GM18870 (cell line): Measurements from ENCODE around the gene C1orf159.

Experiments
- ATAC-seq: cut with Tn5 transposase; IDR thresholded peaks from one replicate; pipeline ENCODE4 v1.9.1; 2021; ENCODE audit warnings: moderate library complexity; ENCODE audit not compliant: unreplicated experiment

C1orf159 gene

DNA sequence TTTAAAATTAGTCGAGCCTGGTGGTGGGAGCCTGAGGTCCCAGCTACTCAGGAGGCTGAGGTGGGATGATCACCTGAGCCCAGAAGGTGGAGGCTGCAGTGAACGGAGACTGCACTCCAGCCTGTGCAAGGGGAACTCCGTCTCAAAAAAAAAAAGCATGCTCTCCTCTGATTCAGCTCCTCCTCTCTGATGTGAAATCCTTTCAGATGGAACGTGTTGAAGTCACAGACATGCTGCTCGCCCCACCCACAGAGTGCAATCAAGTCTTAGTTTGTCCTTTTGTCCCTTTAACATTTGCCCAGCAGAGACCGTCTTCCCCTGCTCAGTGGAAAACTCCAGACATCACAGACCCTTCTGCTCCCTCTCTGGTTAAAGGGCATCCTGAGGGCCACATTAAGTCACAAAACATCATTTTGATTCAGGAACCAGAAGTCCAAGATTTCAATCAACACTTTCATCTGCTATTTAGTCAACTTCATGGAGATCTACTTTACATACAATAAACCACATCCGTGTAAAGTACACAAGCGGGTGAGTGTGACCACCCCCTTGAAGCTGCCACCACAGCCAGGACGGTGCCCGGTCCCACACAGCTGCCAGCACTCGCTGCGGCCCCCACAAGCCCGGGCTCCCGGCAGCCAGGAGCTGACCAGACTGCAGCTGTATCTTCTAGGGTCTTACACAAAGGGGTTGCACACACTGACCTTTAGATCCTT lies 22.8 kb downstream of the C1orf159 start:
- ATAC-seq = no peak

DNA sequence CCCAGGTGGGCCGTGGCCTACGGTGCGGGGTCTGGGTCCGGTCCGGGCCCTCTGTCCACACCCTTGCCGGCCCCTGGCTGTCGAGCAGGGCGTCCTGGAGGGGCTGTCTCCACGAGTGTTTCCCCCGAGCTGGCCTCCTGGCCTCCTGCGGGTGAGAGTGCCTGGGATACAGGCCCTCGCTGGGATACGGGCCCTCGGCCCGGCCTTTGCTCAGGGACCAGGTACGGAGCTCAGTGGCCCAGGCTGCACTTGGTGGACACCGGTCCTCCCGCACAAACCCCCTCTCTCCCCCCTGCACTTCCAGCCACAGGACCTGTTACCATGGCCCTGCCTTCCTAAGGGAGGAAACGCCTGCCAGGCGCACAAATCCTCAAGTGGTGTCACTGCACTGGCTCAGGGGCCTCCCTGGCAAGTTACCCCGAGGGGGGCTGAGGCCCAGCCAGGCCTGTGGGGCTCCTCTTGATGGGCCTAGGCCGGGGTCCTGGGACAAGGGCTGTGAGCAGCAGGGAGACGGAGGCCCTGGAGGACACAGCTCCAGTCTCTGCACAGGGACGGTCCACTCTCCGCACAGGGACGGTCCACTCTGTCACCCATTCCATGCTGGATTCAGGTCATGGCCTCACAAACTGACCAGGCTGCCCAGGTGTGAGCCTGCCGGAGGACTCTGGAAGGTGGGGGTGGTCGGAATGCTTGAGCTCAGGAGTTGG lies 23.6 kb downstream of the C1orf159 start:
- no peak for ATAC-seq

DNA sequence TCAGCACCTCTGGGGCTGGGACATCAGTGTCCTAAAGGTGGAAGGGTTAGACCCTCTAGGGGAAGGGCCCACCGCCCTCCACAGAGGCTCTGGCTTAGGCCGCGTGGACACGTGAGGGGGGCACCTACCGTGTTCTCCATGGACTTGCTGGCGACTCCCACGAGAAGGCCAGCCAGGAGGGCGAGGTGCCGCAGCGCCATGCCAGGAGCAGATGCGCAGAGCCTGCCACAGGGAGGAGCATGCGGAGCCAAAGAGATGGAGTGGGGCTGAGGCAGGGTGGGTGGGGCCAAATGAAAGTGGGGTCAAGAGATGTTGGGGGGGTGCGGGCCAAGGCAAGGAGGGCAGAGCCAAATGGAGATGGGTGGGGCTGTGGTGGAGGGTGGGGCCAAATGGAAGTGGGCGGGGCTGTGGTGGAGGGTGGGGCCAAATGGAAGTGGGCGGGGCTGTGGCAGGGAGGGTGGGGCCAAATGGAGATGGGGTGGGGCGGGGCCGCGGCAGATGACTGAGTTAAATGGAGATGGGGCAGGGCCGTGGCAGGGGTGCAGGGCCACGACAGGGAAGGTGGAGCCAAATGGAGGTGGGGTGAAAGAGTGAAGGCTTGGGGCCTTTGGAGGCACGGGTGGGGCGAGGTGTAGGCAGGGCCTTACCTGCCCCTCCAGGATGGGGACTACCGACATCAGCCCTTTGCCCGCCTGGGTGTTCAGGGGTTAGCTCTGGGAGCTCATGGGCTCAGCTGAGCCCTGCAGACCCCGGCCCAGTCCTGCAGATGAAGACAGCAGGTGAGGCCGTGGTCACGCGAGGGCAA lies 24.3 kb downstream of the C1orf159 start:
- no peak for ATAC-seq

DNA sequence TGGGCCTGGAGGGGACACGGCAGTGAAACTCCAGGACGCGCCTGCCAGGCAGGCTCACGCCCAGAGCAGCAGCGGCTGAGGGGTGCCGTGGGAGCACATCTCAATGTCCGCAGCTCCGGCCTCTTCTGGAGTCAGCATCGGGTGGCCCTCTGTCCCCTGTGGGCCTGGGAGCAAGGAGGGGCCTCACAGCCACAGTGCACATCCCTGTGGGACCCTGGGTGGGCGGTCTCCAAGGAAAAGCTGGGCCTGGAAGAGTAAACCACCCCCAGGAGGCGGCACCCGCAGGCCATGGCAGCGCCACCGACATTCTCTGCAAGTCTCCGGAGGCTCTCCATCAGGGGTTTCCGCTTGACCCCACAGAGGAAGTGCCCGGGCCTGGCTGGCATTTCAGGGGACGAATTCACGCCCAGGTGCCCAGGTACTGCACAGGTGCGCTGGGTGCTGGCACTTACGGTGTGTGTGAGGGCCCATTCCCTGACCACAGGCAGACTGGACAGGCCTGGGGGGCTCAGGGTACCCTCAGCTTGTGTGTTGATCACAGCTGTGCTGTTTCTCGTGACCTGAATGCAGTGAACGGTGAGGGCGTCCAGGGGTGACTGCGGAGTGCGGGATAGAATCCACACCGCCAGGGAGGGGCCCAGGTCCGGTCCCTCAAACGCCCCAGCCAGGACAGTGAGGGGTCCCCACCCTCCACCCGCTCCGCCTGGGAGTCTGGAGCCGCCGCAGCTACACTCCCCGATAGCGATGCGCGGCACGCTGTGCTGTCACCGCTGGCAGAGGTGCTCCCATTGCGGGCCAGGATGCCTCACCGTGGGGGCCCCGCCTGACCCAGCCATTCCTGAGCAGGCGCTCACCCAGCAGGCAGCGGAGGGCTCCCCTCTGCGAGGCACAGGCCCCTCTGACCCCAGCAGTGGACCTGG lies 25.2 kb downstream of the C1orf159 start:
- ATAC-seq = no peak

DNA sequence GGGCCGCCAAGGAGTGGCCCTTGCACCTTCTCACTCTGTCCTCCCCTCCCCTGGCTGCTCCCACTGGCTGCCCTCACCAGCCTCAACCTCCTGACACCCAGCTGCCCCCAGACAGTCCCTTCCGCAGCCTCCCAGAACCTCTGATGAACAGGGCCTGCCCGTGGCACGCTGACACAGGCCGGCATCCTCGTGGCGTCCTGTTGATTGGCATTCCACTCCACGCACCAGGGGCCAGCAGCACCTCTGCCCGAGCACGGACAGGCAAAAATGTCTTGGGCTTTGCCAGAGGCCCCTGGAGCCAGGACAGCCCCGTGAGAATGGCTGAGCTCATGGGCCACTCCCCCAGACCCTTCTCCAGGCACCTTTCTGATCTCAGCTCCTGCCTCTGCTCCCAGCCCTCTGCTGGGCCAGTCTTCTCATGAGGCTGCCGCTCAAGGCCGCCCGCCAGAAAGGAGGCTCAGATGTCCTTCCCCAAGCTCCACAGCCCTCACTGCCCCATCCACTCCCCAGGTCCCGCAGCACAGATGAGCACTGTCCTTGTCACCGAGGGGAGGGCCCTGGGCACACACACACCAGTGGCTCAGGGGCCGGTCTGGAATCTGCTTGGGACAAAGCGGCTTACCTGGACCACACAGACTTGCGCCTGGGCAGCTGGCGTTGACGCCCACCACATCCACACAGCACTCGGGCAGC lies 26.0 kb downstream of the C1orf159 start:
- ATAC-seq = no peak

DNA sequence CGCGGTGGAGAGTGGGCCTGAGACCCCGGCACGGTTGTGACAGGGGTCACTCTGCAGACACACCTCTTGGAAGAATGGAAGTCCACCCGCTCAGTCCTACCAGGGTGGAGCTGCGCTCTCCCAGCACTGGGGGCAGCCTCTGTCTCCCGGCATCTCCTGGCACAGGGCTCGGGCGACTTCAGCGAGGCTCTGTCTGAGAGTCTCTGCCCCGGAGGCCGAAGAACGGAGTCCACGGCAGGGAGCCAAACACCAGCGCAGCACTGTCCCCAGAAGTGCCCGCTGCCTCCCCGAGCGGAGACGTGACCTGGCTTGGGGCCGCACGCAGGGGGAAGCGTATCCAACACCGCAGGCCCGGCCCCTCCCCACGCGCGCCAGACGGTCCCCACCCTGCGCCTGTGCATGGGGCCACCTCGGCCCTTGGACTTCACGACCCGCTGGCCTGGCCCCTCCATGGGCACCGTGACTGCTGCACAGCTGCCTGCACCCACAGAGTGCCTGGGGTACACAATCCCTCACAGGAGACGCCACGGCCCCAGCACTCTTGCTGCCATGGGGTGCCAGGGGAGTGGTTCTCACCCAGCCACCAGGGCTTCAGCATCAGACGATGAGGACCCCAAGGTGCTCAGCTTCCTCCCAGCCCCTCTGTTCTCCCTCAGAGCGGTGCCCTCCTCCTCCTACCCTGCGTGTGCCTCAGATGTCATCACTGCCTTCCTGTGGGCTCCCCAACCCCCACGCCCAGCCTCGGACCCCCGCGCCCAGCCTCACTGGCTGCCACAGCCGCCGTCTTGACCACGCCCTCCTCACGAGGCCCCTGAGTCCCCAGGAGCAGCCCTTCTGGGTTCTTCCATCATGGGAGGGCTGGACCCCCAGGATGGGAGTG lies 26.8 kb downstream of the C1orf159 start:
- no peak for ATAC-seq

DNA sequence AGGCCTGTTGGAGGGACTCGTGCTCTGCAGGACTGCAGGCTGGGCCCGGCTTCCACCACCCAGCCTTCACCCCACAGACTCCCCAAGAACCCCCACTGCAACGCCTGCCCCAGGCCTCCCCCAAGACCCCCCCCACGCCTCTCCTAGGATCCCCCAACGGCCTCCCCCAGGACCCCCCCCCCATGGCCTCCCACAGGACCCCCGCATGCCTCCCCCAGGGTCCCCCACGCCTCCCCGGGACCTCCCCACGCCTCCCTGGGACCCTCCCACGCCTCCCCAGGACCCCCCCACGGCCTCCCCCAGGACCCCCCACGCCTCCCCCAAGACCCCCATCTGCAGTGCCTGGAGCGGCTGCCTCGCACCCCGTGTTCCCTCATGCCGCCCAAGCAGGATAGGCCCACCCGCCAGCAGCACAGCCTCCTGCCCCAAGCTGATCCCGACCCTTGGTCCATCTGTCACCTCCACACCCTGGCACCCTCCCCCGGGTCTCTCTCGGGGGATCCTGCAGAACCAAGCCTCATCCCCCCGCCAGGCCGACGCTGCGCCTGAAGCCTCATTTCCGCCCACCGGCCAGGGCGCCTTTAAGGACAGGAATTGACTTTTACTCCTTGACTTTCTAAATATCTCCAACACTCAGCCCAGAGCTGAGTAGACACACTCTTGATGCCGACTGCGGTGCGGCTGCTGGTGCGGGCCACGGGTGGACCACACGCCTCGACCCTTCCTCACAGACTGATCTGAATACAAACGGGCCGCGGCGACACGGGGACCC lies 27.7 kb downstream of the C1orf159 start:
- ATAC-seq = no peak

DNA sequence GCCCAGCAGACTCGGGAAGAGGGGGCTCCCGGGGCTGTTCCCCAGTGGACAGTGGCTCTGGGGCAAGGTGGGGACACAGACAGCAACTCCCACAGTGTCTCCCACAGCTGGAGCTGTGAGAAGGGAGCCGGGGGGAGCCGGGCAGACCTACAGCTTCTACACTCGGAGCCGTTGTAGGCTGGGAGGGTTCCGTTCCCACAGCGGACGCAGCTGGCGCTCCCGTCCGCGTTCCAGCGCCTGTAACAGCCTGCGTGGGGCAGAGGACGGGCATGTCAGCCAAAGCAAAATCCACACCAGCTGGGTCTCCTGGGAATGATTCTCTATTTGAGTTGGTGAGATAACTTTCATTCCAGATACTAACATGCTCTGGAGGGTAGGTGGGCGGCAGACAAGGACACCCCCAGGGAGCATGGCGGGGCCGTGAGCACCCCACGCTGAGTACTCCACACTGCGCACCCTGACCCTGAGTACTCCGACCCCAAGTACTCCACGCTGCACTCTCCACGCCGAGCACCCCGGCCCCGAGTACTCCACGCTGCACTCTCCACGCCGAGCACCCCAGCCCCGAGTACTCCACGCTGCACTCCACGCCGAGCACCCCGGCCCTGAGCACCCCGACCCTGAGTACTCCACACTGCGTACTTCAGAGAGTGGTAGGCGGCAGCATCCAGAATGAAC lies 28.4 kb downstream of the C1orf159 start:
- no peak for ATAC-seq

DNA sequence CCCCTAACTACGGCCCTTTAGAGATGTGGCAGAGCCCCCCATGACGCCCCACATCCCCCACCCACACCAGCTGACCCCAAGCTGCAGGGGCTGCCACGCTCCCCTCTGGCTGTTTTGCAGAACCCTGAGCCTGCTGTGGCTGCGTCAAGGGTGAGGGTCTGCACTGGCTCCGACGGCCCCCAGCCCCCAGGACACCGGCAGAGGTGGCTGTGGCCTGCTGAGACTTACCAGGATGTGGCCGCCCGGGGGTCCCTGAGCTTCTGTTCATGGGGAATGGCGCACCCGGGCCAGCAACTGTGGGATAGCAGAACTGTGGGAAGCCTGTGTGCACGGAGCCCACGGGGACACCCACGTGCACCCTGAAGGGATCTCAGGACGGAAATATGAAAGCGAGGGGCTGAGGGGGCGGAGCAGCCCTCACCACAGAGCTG lies 29.0 kb downstream of the C1orf159 start:
- no peak for ATAC-seq

DNA sequence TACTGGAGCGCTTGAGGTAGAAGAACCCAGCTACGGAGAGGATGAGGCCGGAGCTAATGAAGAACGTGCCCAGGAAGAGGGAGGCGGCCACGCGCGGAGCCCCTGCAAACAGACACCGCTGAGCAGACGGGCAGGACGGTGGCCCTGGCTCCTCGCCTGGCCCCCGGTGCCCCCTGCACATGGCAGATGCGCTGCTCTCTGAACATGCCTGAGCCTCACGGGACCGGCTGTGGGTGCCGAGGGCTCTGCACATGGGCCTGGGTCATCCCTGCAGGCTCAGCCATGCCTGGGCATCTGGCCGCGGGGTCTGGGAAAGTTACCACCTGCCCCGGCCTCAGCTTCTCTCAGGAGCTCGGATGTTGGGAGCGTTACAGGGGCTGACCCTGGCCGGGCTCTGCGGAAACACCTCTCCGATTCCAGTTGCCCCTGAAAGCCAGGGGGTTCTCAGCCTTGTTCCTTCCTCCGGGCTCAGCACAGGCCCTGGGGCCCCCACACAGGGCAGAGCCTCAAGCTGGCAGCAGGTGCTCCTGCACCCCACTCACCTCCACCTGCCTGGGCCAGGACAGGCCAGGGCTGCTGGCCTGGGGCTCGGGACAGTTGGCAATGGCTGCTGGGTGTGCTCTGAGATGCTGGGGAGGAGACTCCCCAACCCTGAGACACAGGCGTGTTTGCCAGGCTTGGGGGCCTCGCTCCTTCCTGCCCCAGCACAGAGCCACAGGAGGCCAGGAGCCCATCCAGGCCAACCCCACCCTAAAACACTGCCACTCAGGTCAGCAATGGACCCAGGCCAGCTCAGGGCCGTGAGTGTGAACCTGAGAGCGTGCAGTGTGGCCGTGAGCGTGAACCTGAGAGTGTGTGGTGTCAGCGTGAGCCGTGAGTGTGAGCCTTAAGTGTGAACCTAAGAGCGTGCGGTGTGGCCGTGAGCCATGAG lies 29.7 kb downstream of the C1orf159 start:
- ATAC-seq = no peak

DNA sequence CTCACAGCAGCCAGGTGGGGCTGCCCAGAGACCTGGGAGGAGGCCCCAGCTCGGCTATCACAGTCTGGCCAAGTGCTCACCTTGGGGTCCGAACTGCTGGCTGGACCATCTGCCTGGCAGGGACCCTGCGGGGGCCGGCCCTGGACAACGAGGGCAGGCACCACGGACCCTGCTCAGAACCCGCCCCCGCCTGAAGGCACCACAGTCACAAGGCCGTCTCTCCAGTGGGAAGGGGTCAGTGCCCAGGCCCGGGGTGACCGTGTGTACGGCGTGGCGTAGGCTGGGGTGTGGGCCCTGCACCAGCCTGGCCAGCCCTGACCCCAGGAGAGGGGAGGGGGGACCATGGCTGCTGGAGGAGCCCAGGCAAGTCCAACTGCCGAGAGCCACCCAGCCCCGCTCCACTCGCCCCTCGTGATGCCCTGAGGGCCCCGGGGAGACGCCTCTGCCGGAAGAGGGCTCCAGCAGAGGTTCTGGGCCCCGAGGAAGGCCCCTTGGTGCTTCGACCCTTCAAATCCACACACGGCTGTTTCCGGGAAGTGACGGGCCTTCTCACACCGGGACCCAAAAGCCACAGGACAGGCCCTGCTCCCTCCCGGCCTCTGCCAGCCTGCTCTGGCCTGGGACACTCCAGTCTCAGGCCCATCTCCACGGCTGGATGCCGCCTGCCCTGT lies 30.6 kb downstream of the C1orf159 start:
- no peak for ATAC-seq

DNA sequence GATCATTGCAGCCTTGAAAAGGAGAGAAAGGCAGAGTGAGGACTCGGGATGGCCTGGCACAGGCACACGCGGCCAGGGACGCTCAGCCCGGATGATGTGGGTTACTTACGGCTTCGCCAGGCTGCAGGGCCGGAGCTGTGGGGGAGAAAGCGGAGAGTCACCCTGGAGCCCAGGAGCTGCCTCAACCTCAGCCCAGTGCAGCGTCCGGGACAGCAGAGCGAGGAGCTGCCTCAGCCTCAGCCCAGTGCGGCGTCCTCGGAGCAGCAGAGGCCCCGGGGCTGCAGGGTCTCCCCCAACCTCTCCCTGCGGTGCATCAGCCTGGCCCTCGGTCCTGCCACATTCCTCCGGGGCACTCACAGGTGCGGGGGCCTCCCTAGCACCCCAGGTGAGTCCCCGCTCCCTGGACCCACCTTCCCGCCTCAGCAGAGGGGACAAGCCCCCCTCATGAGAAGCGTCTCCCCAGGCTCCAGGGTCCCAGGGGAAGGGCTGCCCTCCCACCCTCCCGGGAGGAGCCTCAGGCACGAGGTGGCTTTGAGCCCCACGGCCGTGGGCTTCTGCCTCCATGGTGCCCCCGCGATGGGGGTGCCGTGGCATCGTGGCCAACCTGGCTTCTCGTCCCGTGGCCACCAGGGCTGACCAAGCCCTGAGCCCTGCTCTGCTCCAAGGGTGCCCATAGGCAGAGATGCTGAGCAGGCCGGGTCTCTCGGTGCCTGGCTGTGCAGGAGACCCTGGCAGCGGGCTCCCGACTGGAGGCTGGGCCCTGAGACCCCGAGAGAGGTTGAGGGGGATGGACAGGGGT lies 31.3 kb downstream of the C1orf159 start:
- no peak for ATAC-seq

DNA sequence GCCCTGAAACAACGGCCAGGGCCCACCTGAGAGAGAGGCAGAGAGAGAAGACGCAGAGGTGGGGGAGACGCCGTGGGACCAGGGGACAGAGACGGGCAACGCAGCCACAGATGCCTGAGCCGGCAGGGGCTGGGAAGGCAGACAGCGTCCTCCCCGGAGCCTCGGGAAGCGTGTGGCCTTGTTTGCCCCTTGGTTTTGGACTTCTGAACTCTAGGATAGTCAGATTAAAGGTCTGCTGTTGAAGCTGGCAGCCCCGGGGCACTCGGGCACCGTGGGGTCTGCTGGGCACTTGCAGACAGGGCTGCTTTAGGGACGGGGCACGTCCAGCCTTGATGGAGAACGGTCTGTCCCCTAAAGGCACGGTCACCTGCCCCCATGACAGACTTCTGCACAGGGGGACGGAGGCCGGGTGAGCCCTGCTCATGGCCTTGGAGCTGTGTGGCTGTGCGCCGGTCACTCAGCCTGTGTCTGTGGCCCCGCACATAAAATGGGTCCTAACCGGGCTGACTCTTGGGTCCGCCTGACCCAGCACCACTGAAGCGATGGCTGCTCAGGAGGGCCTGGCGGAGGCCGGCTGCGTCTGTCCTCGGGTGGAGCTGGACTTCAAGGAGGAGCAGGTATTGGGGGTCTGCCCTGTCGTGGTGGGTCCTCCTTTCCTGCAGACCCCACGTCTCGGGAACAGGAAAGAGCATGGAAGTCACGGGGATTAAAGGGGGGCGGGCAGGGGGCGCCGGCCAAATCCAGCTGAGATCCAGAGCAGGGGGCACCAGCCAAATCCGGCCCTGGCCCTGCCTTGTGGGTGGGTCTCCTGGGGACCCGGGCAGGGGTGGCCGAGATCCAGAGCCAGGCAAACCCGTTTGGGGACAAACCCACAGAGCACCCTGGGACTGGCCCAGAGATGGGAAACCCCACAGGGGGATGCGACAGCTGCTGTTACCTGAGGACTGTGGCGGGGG lies 32.2 kb downstream of the C1orf159 start:
- no peak for ATAC-seq

DNA sequence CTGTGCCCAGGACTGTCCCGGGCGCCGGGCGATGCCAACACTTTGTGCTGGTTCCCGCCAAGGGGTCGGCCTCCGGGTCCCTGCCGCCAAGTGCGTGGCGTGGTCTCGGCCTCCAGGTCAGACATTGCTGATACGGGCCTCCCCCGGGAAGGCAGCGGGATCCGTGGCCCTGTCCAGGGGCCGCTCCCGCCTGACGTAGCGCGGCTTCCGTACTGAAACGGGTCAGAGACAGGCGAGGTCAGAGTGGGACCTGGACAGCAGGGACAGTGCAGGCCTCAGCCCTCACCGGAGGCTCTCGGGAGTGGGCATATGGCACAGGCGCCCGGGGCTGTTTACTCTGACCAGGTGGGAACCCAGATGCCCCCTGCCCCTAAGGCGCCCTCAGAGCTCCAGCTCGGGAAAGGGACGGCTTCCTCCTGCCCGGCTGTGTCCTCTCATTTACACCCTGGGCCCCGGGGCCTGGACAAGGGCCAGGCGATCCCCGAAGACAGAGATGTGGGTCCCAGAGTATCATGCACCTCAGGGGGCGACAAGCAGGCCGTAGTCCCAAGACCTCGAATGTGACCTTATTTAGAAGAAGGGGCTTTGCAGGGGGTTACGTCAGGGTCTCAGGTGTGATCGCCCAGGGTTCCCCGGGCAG lies 33.0 kb downstream of the C1orf159 start:
- no peak for ATAC-seq
